Epidermal melanocyte (primary cell): ENCODE measurements around the gene AFG3L2.

Experiments
- DNase-seq: peaks from one replicate; pipeline ENCODE4 v3.0.0; 2011; ENCODE audit warnings: low spot score; ENCODE audit not compliant: insufficient read length

AFG3L2 gene

GRCh38 chr18:12279781-12280531 is 97.1 kb downstream of the AFG3L2 start:
- DNase-seq = no peak
